ENCODE data around the gene ZNF638.
A peak's percentile ranks its signal among the peaks of the same experiment; 100 is the strongest.

The ZNF638 gene

GRCh38 chr2:71465961-71466300 lies 134.3 kb downstream of the ZNF638 start:
- WGBS, 2 donors (ENCODE audit: extremely low coverage in 2 of 2, insufficient read length in 2 of 2, insufficient replicate concordance in 1 of 2): no CpG with 5 or more reads among the region's 23 CpGs

GRCh38 chr2:71466301-71467179 lies 135.0 kb downstream of the ZNF638 start:
- H2AK5ac ChIP-seq (ENCODE audit: low read depth, low read length): no peak overlapping the region
- H4K91ac ChIP-seq (ENCODE audit: low read depth, low read length, poor library complexity): no peak overlapping the region
- peak overlapping the region; percentile 98 for H3K4me2 ChIP-seq (ENCODE audit: insufficient read depth, low read length, poor library complexity, severe bottlenecking)
- H3K4me1 ChIP-seq (ENCODE audit: control insufficient read depth in 2 of 2, insufficient read depth in 1 of 2, low read depth in 1 of 2, low read length in 2 of 2): peaks cover 8% of the 10 kb centered on the region in 2 donors
- WGBS, 2 donors (ENCODE audit: extremely low coverage in 2 of 2, insufficient read length in 2 of 2, insufficient replicate concordance in 1 of 2): no CpG with 5 or more reads among the region's 78 CpGs
- no peaks in the 10 kb centered on the region for H3K79me1 ChIP-seq (ENCODE audit: low read depth, low read length)
- peaks cover 0 to 7% of the 10 kb centered on the region in 2 donors for H3K9me3 ChIP-seq (replicated peaks in 1 of 2; ENCODE audit: control insufficient read depth in 2 of 2, insufficient read depth in 1 of 2, low read depth in 1 of 2, low read length in 2 of 2)
- H3K14ac ChIP-seq (ENCODE audit: low read length): peak overlapping the region; percentile 91
- peaks cover 15 to 87% (median 53%) of the 10 kb centered on the region in 3 experiments for H3K27me3 ChIP-seq (ENCODE audit: control insufficient read depth in 3 of 3, insufficient read depth in 3 of 3, low read depth in 1 of 3, low read length in 3 of 3)
- no peak overlapping the region for H4K8ac ChIP-seq (ENCODE audit: low read depth, low read length)
- H2BK120ac ChIP-seq (ENCODE audit: low read depth, low read length): peak overlapping the region; percentile 35
- no peak overlapping the region for H2BK5ac ChIP-seq (ENCODE audit: low read length)
- peak overlapping the region; percentile 31 for H2BK15ac ChIP-seq (ENCODE audit: low read length)
- peak; percentile 54 for DNase-seq (ENCODE audit: low spot score)
- H3K18ac ChIP-seq (ENCODE audit: low read length): peak overlapping the region; percentile 95
- H3K23ac ChIP-seq (ENCODE audit: low read depth, low read length, poor library complexity): no peak overlapping the region
- H2BK12ac ChIP-seq (ENCODE audit: low read length): no peak overlapping the region
- no peak overlapping the region for H3K4ac ChIP-seq (ENCODE audit: low read length)
- no peaks in the 10 kb centered on the region for H3K36me3 ChIP-seq (replicated peaks in 1 of 2; ENCODE audit: control insufficient read depth in 2 of 2, insufficient read depth in 2 of 2, low read length in 2 of 2)
- peak overlapping the region; percentile 99 for H2AFZ ChIP-seq (ENCODE audit: low read length)
- H3K27ac ChIP-seq (replicated peaks; ENCODE audit: low read length): no peak overlapping the region
- peak overlapping the region; percentile 53 to 82 for H3K4me3 ChIP-seq (ENCODE audit: low read length in 2 of 2)
- H3K9ac ChIP-seq (ENCODE audit: low read depth, low read length, poor library complexity): peak overlapping the region; percentile 78

More at GRCh38 chr2:71465961-71466300, 134.3 kb downstream of the ZNF638 start:
- peak overlapping the region; percentile 91 for H3K14ac ChIP-seq (ENCODE audit: low read length)
- no peak overlapping the region for H2BK5ac ChIP-seq (ENCODE audit: low read length)
- peak overlapping the region; percentile 95 for H3K18ac ChIP-seq (ENCODE audit: low read length)
- H3K4me3 ChIP-seq (ENCODE audit: low read length in 2 of 2): peak overlapping the region; percentile 53 to 82
- no peaks in the 10 kb centered on the region for H3K36me3 ChIP-seq (replicated peaks in 1 of 2; ENCODE audit: control insufficient read depth in 2 of 2, insufficient read depth in 2 of 2, low read length in 2 of 2)
- peak overlapping the region; percentile 99 for H2AFZ ChIP-seq (ENCODE audit: low read length)
- H3K4me1 ChIP-seq (ENCODE audit: control insufficient read depth in 2 of 2, insufficient read depth in 1 of 2, low read depth in 1 of 2, low read length in 2 of 2): peaks cover 8 to 10% of the 10 kb centered on the region in 2 donors
- H3K27ac ChIP-seq (replicated peaks; ENCODE audit: low read length): no peak overlapping the region
- H3K27me3 ChIP-seq (ENCODE audit: control insufficient read depth in 3 of 3, insufficient read depth in 3 of 3, low read depth in 1 of 3, low read length in 3 of 3): peaks cover 15 to 87% (median 53%) of the 10 kb centered on the region in 3 experiments
- H3K79me1 ChIP-seq (ENCODE audit: low read depth, low read length): no peaks in the 10 kb centered on the region
- peak overlapping the region; percentile 41 for H2AK5ac ChIP-seq (ENCODE audit: low read depth, low read length)
- peak overlapping the region; percentile 98 for H3K4me2 ChIP-seq (ENCODE audit: insufficient read depth, low read length, poor library complexity, severe bottlenecking)
- H4K91ac ChIP-seq (ENCODE audit: low read depth, low read length, poor library complexity): no peak overlapping the region
- H3K23ac ChIP-seq (ENCODE audit: low read depth, low read length, poor library complexity): no peak overlapping the region
- H3K9ac ChIP-seq (ENCODE audit: low read depth, low read length, poor library complexity): peak overlapping the region; percentile 78
- no peak for DNase-seq (ENCODE audit: low spot score)
- H2BK15ac ChIP-seq (ENCODE audit: low read length): peak overlapping the region; percentile 31
- H4K8ac ChIP-seq (ENCODE audit: low read depth, low read length): no peak overlapping the region
- H3K4ac ChIP-seq (ENCODE audit: low read length): no peak overlapping the region
- no peak overlapping the region for H2BK12ac ChIP-seq (ENCODE audit: low read length)
- peaks cover 0 to 7% of the 10 kb centered on the region in 2 donors for H3K9me3 ChIP-seq (replicated peaks in 1 of 2; ENCODE audit: control insufficient read depth in 2 of 2, insufficient read depth in 1 of 2, low read depth in 1 of 2, low read length in 2 of 2)
- H2BK120ac ChIP-seq (ENCODE audit: low read depth, low read length): peak overlapping the region; percentile 35

- Histone ChIP-seq H3K27ac (replicated peaks; ENCODE audit: low read length) (no peak overlapping the region), H3K27me3 (ENCODE audit: control insufficient read depth in 3 of 3, insufficient read depth in 3 of 3, low read depth in 1 of 3, low read length in 3 of 3) (peaks cover 15 to 81% (median 53%) of the 10 kb centered on the region in 3 experiments)
- no CpG with 5 or more reads among the region's 7 CpGs for WGBS, 2 donors (ENCODE audit: extremely low coverage in 2 of 2, insufficient read length in 2 of 2, insufficient replicate concordance in 1 of 2)
Measured at GRCh38 chr2:71467180-71467815, 135.7 kb downstream of the ZNF638 start.

More at GRCh38 chr2:71467180-71467815, 135.7 kb downstream of the ZNF638 start:
- DNase-seq (ENCODE audit: low spot score): no peak
- Histone ChIP-seq H2BK12ac (ENCODE audit: low read length) (no peak overlapping the region), H3K79me1 (ENCODE audit: low read depth, low read length) (no peaks in the 10 kb centered on the region), H3K36me3 (replicated peaks in 1 of 2; ENCODE audit: control insufficient read depth in 2 of 2, insufficient read depth in 2 of 2, low read length in 2 of 2) (no peaks in the 10 kb centered on the region), H2BK15ac (ENCODE audit: low read length) (no peak overlapping the region), H3K9ac (ENCODE audit: low read depth, low read length, poor library complexity) (no peak overlapping the region), H2BK120ac (ENCODE audit: low read depth, low read length) (no peak overlapping the region), H3K4me2 (ENCODE audit: insufficient read depth, low read length, poor library complexity, severe bottlenecking) (peak overlapping the region; percentile 98), H2AFZ (ENCODE audit: low read length) (peak overlapping the region; percentile 99), H3K18ac (ENCODE audit: low read length) (no peak overlapping the region), H3K4ac (ENCODE audit: low read length) (no peak overlapping the region), H2AK5ac (ENCODE audit: low read depth, low read length) (no peak overlapping the region), H4K91ac (ENCODE audit: low read depth, low read length, poor library complexity) (no peak overlapping the region), H3K4me3 (ENCODE audit: low read length in 2 of 2) (peak overlapping the region; percentile 53 to 82), H3K9me3 (replicated peaks in 1 of 2; ENCODE audit: control insufficient read depth in 2 of 2, insufficient read depth in 1 of 2, low read depth in 1 of 2, low read length in 2 of 2) (peaks cover 0 to 7% of the 10 kb centered on the region in 2 donors), H4K8ac (ENCODE audit: low read depth, low read length) (no peak overlapping the region), H3K4me1 (ENCODE audit: control insufficient read depth in 2 of 2, insufficient read depth in 1 of 2, low read depth in 1 of 2, low read length in 2 of 2) (peaks cover 8% of the 10 kb centered on the region in 2 donors), H3K23ac (ENCODE audit: low read depth, low read length, poor library complexity) (no peak overlapping the region), H2BK5ac (ENCODE audit: low read length) (no peak overlapping the region), H3K14ac (ENCODE audit: low read length) (no peak overlapping the region)

Measured in neuronal stem cell (in vitro differentiated cells).